GM21423 (cell line): Measurements from ENCODE around the gene PECR.
"Not testable (repeated sequence)": the region's sequence is repeated elsewhere in the genome, so short reads cannot be mapped to it uniquely, and the experiment has no call there.

Source experiments
- ATAC-seq: cut with Tn5 transposase; IDR thresholded peaks from one replicate; pipeline ENCODE4 v1.9.1; 2021; ENCODE audit warnings: mild to moderate bottlenecking, moderate library complexity; ENCODE audit not compliant: unreplicated experiment

The PECR gene

DNA sequence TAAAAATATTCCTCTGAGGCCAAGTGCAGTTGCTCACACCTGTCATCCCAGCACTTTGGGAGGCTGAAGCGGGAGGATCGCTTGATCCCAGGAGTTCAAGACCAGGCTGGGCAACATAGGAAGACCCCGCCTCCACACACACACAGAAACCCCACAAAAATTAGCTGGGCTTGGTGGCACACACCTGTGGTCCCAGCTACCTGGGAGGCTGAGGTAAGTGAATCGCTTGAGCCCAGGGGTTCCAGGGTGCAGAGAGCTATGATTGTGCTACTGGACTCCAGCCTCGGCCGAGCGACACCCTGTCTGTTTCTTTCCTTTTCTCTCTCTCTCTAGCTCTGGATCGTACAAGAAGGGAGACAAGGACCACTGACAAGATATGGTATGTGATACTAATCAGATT lies 25.7 kb upstream of the PECR start:
- no peak for ATAC-seq

DNA sequence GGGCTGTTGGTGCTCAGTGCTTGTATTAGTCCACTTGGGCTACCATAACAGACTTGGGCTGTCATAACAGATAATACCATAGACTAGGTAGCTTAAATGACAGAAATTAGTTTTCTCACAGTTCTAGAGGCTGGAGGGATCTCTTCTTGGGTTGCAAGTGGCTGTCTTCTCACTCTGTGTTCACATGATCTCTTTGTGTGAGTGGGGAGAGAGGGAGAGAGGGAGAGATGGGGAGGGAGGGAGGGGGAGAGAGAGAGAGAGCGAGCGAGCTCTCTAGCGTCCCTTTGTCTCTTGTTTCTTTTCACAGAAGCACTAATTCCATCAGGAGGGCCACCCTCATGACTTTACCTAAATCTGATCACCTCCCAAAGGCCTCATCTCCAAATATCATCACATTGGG lies 23.1 kb upstream of the PECR start:
- ATAC-seq = no peak

DNA sequence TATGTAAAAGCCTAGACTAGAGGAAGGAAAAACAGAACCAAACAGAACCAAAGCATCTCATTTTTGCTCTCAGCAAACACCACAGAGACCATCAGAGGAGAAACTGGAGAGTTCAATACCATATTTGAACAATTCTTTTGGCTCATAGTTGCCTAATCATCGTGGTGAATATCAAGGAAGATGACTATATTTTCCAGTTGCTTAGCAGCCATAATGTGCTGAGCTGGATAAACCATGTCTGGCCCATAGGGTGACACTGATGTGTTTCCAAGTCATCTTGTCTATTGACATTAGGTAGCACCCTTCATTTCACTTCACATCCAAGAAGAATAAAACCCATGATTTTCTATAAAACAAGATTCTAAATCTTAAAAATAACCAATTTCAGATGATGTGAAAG lies 21.6 kb upstream of the PECR start:
- no peak for ATAC-seq

DNA sequence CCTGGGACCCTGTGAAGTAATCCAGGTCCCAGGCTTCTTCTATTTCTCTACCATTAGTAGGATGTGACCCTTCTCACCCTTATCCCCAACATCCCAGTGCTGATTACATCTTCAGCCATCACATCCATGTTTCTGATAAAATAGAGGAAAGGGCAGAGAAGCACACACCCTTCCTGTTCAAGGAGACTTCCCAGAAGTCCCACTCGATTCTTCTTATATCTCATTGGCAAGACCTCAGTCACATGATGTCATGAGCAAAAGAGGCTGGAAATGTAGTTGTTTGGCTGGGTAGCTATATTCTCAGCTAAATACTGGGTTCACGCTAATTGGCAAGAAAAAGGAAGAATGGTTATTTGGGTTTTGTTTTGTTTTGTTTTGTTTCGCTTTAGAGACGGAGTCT lies 19.5 kb upstream of the PECR start:
- no peak for ATAC-seq

DNA sequence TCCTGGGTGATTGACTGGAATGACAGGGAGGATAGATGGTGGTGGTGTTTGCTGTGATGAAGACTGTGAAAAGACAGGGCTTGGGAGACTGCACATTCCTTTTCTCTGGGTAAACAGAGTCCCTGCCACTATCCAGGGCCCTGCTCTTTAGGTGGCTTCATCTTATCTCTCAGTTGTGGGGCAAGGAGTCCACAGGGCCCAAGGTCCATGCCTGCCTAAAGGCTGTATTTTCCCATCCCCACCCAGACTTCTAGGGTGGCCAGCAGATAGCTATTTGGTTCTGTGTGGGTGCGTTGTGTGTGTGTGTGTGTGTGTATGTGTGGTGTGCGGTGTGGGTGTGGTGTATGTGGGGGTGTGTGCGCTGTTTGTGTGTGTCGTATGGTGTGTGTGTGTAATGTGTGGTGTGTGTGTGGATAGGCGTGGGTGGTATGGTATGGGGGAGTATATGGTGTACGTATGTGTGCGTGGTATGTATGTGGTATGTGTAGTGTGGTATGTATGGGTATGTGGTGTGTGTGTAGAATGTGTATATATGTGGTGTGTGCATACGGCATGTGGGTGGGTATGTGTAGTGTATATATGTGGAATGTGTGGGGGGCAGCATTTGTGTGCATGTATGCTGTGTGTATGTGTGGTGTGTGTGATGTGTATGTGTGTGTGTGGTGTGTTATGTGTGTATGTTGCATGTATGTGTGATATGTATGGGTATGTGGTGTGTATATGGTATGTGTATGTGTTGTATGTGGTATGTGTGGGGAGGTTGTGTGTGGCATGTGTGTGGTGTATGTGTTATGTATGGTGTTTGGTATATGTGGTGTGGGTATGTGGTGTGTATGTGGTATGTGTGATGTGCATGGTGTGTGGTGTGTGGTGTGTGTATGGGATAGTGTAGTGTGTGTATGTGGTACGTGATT lies 17.1 kb upstream of the PECR start:
- ATAC-seq = no peak

DNA sequence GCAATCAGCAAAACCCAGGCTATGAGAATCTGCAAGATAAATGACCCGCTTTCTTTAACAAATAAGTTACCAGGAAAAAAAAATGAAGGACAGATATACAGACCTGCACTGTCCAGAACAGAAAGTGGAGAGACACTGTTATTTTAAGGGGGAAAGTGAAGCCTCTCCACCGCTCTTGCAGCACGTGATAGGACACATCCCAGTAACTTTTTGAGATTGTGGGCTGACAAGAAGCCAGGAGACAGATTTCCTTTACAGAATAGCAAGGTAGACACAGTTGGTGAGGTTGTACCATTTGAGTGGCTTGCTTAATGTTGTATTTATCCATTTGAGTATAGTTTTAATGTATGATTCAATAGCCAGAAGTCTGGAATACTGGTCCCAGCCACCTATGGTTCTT lies 13.1 kb upstream of the PECR start:
- ATAC-seq = no peak

DNA sequence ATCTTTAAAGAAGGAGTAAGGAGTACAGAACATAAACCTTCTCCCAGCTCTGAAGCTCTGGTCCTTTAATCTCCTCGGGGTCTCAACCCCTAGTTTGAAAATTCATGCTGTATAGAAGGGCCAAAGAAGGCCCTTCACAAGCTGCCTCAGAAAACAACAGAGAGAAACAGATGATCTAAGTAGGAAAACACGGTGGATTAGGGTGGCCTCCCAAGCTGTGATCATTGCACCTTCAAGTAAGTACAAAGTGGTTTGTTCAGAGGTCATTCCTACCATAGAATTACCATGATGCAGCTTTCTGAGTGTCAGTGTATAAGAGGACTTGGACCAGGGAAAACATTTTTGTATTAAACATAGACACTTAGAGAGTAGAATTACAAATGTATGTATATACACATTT lies 11.0 kb upstream of the PECR start:
- no peak for ATAC-seq

DNA sequence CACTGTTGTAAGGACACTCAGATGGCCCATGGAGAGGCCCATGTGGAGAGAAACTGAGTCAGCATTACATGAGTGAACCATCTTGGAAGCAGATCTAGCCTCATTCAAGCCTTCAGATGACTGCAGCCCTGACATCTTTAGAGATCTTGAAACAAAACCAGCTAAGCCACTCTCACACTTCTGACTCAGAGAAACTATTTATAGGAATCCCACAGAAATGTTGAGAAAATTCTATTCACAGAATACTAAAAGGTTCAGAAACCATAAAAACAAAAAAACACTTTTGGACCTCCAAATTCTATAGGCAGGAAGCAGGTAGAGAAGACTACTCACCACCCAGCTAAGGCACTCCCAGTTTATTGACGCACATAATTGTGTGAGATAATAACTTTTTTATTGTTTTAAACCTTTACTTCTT lies 8.8 kb upstream of the PECR start:
- peak; percentile 47 for ATAC-seq

DNA sequence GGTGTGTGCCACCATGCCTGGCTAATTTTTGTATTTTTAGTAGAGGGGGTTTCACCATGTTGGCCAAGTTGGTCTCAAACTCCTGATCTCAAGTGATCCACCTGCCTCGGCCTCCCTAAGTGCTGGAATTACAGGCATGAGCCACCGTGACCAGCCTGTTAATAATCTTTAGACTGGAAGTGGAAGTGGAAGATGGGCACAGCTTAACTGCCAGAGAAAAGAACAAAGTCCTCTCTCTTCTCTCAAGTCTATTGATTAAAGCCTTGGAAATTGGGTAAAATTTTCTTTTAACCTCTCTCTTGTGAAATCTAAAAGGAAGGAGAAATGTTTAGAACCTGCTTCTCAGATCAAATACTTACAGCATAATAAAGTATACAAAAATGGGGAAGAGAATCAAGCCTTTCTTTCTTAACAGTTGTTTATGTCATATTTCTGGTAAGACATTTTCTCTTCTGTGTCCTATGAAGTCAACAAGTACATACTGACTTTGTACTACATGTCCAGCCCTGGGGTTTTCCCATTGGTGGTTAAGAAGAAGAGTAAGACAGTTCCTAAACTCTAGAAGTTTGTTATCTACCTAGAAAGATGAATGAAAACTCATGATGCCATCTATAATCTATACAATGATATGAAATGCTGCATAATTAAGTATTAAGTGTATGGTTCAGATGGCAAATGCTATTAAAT lies 4.7 kb upstream of the PECR start:
- ATAC-seq = no peak

DNA sequence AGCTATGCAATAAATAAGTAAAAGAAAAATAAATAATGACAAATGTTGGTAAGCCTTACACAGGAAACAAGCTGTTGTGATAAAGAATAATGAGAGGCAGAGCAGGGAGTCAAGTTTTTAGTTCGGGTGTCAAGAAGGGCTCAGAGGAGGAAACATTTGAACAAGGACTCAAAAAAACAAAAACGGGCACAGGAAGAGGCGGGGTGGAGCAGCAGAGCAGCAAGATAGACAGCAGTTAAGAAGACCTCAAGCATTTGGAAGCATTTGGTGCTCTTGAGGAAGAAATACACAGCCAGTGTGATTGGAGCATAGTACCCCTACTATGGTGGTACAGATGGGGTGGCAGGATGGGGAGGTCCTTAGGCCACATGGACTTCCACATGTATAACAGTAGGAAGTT lies 2.9 kb upstream of the PECR start:
- ATAC-seq = no peak

DNA sequence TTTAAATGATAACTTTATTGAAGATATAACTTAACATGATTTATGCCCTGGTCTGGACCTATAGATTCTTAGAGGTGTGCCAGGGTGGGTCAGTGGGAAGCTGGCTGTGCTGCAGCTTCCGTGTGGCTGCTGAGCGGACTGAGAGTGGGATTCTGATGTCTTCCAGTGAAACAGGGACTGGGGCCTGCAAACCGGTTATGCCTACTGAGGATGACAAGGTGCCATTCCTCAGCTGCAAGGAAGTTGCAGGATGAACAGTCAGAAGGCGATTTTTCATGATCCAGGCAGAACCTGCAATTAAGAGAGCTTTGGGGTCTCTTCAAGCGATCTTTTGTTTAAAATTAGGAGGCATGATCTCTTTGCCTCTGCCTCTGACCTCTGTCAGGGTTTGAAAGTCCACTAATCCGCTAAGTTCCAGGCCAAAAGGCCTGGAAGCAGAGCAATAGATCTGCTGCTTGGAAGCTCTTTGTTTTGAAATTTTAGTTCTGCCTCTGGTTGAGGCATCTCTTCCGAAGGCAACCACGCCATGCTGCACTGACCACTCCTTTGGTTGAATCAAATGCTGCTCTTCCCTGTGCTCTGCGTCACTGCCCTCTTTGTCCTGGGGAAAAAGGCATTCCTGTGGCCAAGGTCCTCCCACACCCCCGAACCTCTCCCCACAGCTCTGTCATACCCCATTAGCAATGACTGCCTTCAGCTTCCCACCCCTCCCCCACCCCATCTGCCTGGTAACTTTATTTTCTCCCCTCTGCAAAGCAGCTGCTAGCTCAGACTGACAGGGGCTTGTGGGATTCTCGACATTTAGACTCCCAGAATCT lies 2.1 kb upstream of the PECR start:
- no peak for ATAC-seq

DNA sequence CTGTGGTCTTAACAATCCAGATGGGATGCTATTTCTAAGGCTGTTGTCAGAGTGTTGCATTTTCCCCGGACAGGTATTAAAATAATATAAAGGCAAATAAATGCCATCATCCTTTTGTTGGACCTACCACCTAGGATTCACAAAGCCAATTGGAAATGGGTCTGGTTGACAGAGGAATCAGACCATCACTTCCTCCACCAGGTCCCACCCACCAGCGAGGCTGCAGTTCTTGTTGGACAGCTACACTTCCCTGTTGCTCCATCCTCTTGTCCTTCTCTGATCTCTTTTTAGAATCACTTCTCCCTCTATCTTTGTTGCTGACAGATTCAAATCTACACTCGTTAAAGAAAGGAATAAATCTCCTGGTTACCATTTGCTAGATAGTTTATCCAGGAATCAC lies 1.2 kb upstream of the PECR start:
- no peak for ATAC-seq

DNA sequence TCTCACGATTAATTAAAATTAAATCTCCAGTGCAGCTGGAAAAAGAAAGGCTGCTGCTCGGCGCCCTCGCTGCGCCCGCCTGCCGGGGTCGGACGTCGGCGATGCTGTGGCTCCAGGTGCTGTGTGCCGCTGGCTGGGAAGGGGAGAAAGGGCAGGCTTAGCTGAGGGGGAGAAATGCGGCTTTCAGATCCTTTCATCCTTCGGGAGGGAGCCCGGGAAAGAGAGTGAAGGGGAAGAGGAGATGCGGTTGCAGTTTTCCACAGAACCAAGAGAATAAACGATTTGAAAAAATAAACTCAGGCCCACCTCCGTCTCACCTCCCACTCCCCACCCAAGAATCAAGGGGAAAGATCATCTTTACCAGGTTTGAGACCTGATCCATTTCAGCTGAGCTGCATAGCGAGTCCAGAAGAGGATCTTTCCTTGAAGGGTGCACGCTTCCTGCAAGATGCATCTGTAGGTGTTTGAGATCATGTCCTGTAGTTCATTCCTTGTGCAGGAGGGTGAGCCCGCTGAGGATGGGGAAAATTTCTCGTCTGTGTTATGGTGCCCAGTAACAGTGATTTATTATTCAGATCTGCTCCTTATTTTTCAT lies 605 bp upstream of the PECR start:
- ATAC-seq = peak; percentile 9

DNA sequence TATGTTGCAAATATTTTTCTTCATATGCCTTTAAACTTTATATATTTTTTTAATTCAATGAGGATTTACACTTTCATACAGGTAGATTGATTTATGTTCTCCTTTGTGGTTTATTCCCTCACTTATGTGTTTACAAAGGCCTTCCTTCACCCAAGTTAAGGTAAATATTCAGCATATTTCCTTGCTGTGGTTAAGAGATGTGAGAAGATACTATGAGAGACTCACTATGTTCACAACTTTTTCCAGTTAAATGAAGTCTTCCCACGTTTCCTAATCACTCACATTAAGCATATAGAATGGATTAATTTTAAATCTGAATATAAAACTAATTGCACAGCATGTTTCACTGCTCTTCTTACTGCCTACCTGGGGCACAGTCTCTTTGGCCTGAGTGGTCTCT lies 597 bp downstream of the PECR start:
- ATAC-seq = no peak

DNA sequence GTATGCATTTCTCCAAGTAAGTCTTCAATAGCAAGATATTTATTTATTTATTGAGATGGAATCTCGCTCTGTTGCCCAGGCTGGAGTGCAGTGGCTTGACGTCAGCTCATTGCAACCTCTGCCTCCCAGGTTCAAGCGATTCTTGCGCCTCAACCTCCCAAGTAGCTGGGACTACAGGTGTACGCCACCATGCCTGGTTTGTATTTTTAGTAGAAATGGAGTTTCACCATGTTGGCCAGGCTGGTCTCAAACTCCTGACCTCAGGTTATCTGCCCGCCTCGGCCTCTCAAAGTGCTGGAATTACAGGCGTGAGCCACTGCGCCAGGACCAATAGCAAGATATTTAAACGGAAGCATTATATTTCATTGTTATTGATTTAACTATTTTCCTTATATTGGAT lies 1.6 kb downstream of the PECR start:
- not testable (repeated sequence) for ATAC-seq

DNA sequence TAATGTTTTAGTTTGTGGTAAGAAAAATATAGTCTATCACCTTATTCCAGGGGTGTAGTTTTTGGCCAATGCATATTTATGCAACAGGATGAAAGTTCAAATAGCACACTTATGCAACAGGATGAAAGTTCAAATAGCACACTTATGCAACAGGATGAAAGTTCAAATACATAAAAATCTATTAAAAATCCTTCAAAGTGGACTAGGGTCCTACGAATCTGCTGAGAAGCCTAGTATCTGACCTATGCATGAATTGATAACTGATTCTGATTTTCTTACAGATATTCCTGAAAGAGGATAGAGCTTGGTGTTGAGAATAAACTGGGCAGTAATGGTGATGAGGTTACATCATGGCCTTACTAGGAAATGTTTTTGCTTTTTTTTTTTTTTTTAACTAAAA lies 2.8 kb downstream of the PECR start:
- no peak for ATAC-seq

DNA sequence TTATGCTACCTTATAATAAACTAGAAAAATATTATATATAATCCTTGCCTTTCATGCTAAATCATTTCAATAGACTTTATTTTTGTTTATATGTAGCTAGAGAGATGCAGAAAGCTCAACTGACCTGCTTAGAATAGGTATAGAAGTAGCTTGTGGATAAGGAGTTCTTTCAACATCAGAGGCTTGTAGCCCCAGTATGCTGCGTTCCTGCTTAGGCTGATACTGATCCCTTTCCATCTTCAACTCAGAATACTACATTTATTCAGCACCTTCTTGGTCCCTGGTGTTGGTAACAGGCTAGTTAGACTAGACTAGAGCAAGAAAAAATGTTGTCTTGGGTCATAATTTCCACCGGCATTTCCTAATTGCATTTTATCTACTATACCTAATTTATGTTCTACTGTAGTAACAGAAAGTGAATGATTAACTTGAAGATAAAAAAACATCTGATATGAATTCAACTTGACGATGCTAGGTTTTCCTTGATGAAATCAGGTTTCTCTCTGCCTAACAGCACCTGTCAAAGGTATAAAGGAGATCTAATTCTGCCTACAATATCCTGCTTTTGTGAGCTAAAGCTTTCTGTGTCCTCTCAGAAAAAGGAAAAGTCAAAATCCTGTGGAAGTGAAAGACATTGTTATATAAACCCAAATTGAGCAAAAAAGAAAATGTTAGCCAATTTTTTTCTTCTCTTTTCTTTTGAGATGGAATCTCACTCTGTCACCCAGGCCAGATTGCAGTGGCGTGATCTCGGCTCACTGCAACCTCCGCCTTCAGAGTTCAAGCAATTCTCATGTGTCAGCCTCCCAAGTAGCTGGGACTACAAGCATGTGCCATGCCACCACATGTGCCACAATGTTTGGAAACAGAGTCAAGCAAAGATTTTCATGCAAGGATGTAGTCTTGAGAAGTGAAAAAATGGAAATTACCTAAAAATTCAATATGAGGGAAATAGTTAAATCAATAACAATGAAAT lies 5.8 kb downstream of the PECR start:
- no peak for ATAC-seq

DNA sequence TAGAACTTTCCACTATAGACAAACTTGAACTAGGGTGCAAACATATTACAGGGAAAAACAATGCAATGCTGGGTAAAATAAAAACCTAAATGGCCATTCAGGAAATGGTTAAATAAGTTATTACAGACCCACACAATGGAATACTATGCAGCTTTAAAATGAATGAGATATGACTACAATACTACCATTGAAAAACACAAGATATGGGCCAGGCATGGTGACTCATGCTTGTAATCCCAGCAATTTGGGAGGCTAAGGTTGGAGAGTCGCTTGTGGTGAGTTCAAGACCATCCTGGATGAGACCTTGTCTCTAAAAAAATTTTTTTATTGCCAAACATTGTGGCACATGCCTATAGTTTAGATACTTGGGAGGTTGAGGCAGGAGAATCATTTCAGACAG lies 6.8 kb downstream of the PECR start:
- ATAC-seq = no peak

DNA sequence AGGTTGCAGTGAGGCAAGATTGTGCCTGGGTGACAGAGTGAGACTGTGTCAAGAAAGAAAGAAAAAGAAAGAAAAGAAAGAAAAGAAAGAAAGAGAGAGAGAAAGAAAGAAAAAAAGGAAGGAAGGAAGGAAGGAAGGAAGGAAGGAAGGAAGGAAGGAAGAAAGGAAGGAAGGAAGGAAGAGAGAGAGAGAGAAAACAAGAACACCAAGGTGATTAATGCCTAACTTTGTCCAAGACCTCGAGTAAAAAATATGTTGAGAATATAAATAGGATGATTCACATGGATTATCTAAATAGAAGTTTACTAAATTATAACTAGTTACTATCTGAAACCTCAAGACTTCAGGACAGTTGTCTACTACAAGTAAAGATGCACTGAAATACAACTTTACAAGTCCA lies 7.2 kb downstream of the PECR start:
- no peak for ATAC-seq

DNA sequence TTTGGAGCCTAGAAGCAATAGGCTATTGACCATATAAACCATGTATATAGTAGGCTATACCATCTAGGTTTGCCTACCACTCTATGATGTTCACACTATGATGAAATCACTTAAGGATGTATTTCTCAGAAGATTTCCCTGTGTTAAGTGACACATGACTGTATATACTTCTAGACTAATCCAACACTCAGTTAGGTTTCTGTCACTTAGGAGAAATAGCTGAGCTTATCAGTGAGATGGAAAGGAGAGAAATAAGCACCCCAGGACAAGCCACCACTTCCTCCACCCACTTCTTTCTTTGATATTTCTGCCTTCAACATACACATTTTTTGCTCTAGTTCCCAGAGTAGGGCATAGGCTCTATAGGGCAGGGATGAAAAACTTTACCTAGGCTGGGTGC lies 7.8 kb downstream of the PECR start:
- no peak for ATAC-seq
